Activated CD8-positive, alpha-beta memory T cell treated with anti-CD3 and anti-CD28 coated beads, Interleukin-2, amount 50 U/mL, for 24 hours (primary cell): ENCODE data around the gene VEGFB.

Experiments used
- DNase-seq: peaks from one replicate; pipeline ENCODE4 v3.0.0-alpha.2; 2020; ENCODE audit errors: extremely low read depth

Gene VEGFB

GRCh38 chr11:64247729-64248531, 13.5 kb downstream of the VEGFB start:
- DNase-seq: no peak

GRCh38 chr11:64248578-64248977, 14.2 kb downstream of the VEGFB start:
- DNase-seq: no peak

- no peak for DNase-seq
Measured at GRCh38 chr11:64249038-64249437, 14.7 kb downstream of the VEGFB start.

GRCh38 chr11:64249563-64250414, 15.4 kb downstream of the VEGFB start:
- no peak for DNase-seq

GRCh38 chr11:64250415-64251015, 16.1 kb downstream of the VEGFB start:
- no peak for DNase-seq

GRCh38 chr11:64251016-64251752, 16.8 kb downstream of the VEGFB start, which contains the start of gene PLCB3:
Gene PLCB3, plus strand, starts transcription at chr11:64251530. Its CDS starts 120 bp downstream, at chr11:64251650.
- DNase-seq: no peak

- no peak for DNase-seq
Measured at GRCh38 chr11:64251753-64252002, 17.3 kb downstream of the VEGFB start.

- no peak for DNase-seq
Measured at GRCh38 chr11:64252003-64252872, 17.9 kb downstream of the VEGFB start.

- no peak for DNase-seq
Measured at GRCh38 chr11:64253043-64253442, 18.7 kb downstream of the VEGFB start.

- no peak for DNase-seq
Measured at GRCh38 chr11:64253481-64253880, 19.1 kb downstream of the VEGFB start.

- no peak for DNase-seq
Measured at GRCh38 chr11:64254326-64254725, 19.9 kb downstream of the VEGFB start.

GRCh38 chr11:64255135-64256128, 21.0 kb downstream of the VEGFB start:
- DNase-seq: no peak

- DNase-seq: no peak
Measured at GRCh38 chr11:64256300-64256699, 21.9 kb downstream of the VEGFB start.

GRCh38 chr11:64258356-64258755, 24.0 kb downstream of the VEGFB start:
- no peak for DNase-seq

- DNase-seq: no peak
Measured at GRCh38 chr11:64258946-64259532, 24.7 kb downstream of the VEGFB start.

GRCh38 chr11:64259533-64260067, 25.2 kb downstream of the VEGFB start:
- DNase-seq: no peak

GRCh38 chr11:64260147-64260708, 25.8 kb downstream of the VEGFB start:
- DNase-seq: no peak

GRCh38 chr11:64261556-64262080, 27.2 kb downstream of the VEGFB start:
- no peak for DNase-seq
